Skeletal muscle tissue (tissue), 5 donors: Measurements from ENCODE around the gene ABCB7. TPM values are rescaled to one million over a fixed set of nuclear protein-coding genes. Genes with fewer than 3 reads are reported as not detected.
"Not testable (repeated sequence)": the region's sequence is repeated elsewhere in the genome, so short reads cannot be mapped to it uniquely, and the experiment has no call there.

ENCODE experiments used
- H3K27ac ChIP-seq: one replicate; pipeline ENCODE4 v1.7.0; 2013; ENCODE audit warnings: mild to moderate bottlenecking, low read depth, low read length, inconsistent platforms
- H3K27me3 ChIP-seq, 3 donors: one replicate each; pipeline ENCODE4 v1.7.0; 2013; ENCODE audit warnings: low read length in 3 of 3; ENCODE audit not compliant: control insufficient read depth in 3 of 3, insufficient read depth in 3 of 3
- H3K36me3 ChIP-seq, 3 donors: one replicate each; pipeline ENCODE4 v1.7.0; 2013; ENCODE audit warnings: low read length in 3 of 3; ENCODE audit not compliant: control insufficient read depth in 3 of 3, insufficient read depth in 3 of 3
- H3K4me1 ChIP-seq, 3 donors: one replicate each; pipeline ENCODE4 v1.7.0; 2013; ENCODE audit warnings: low read length in 3 of 3, mild to moderate bottlenecking in 3 of 3; ENCODE audit not compliant: control insufficient read depth in 3 of 3, insufficient read depth in 3 of 3
- H3K4me3 ChIP-seq, 3 donors: one replicate each; pipeline ENCODE4 v1.7.0; 2013; ENCODE audit warnings: low read length in 3 of 3
- H3K9ac ChIP-seq, 3 donors: one replicate each; pipeline ENCODE4 v1.7.0; 2013; ENCODE audit warnings: low read length in 3 of 3, mild to moderate bottlenecking in 3 of 3, moderate library complexity in 2 of 3, low read depth in 1 of 3
- H3K9me3 ChIP-seq, 3 donors: one replicate each; pipeline ENCODE4 v1.7.0; 2013; ENCODE audit warnings: low read length in 3 of 3; ENCODE audit not compliant: control insufficient read depth in 3 of 3
- small RNA-seq: library from RNA; depleted of rRNA; stranded (forward); fragments of <200 nt; gene quantifications from one replicate; pipeline ENCODE3, GENCODE V24; 2014
- total RNA-seq: library from RNA; depleted of rRNA; stranded (reverse); fragments of >200 nt; gene quantifications from one replicate; pipeline ENCODE4 v1.2.3, GENCODE V29; 2014
- donor health status: Osteomylitis.

ABCB7 gene
- total RNA-seq, 1 donor from 2014 or later, result 25.6 TPM

DNA sequence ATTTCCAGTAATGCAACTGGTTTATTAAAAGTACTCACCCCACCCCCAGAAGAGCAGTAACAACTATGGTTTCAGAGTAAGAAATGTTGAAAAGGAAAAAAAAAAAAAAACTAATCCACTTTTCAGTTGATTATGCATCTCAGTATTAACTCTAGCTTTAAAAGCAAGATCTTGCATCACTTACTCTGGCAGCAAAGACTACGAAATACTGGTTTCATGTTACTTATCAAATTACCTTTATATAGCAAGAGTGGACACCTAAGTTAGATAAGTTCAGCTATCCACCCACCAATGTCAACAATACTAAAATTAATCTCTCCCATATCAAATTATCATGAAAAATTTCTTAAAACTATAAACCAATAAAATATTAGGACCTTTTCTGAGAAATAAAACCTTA is 105.0 kb downstream of the ABCB7 start:
- no peak overlapping the region for H3K27ac ChIP-seq
- H3K27me3 ChIP-seq, result no peaks in the 10 kb centered on the region
- no peak overlapping the region for H3K4me3 ChIP-seq
- no peaks in the 10 kb centered on the region for H3K36me3 ChIP-seq
- H3K9me3 ChIP-seq, result no peaks in the 10 kb centered on the region
- H3K9ac ChIP-seq, result no peak overlapping the region
- H3K4me1 ChIP-seq, result no peaks in the 10 kb centered on the region

DNA sequence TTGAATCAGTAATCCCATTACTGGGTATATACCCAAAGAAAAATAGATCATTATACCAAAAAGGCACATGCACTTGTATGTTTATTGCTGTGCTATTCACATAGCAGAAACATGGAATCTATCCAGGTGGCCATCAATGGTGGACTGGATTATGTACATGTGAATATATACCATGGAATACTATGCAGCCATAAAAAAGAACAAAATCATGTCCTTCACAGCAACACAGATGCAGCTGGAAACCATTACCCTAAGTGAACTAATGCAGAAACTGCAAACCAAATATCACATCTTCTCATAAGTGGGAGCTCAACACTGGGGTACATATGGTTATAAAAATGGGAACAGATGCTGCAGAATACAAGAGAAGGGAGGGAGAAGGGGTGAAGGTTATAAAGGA is 110.7 kb downstream of the ABCB7 start:
- Histone ChIP-seq H3K4me1 (no peaks in the 10 kb centered on the region), H3K36me3 (no peaks in the 10 kb centered on the region), H3K9ac (no peak overlapping the region)

DNA sequence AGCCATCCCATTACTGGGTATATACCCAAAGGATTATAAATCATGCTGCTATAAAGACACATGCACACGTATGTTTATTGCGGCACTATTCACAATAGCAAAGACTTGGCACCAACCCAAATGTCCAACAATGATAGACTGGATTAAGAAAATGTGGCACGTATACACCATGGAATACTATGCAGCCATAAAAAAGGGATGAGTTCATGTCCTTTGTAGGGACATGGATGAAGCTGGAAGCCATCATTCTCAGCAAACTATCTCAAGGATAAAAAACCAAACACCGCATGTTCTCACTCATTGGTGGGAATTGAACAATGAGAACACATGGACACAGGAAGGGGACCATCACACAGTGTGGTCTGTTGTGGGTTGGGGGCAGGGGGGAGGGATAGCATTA is 111.9 kb downstream of the ABCB7 start:
- not testable (repeated sequence) for H3K9me3 ChIP-seq, H3K9ac ChIP-seq, H3K4me3 ChIP-seq, H3K27ac ChIP-seq, H3K4me1 ChIP-seq, H3K36me3 ChIP-seq, H3K27me3 ChIP-seq

More for the DNA sequence above, 110.7 kb downstream of the ABCB7 start:
- Histone ChIP-seq H3K4me3 (no peak overlapping the region), H3K27ac (no peak overlapping the region), H3K9me3 (no peaks in the 10 kb centered on the region), H3K27me3 (no peaks in the 10 kb centered on the region)

DNA sequence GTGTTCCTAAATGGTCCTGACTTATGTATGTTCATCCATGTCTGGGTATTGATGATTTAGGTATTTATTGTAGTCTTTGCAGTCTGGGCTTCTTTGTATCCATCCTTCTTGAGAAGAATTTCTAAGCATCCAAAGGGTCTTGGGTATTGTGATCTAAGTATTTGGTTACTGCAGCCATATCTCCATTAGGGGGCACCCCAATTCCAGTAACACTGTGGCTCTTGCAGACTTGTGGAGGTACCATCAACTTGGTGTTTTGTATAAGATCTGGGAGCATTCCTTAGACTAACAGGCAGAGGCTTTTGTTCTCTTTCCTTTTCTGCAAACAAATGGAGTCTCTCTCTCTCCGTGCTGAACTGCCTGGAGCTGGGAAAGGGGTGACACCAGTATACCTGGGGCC is 117.2 kb downstream of the ABCB7 start:
- peaks cover 0 to 2% (median 0%) of the 10 kb centered on the region in 3 donors for H3K9me3 ChIP-seq
- no peak overlapping the region for H3K27ac ChIP-seq
- no peak overlapping the region for H3K4me3 ChIP-seq
- no peaks in the 10 kb centered on the region for H3K4me1 ChIP-seq
- H3K27me3 ChIP-seq, result no peaks in the 10 kb centered on the region
- H3K36me3 ChIP-seq, result no peaks in the 10 kb centered on the region
- H3K9ac ChIP-seq, result no peak overlapping the region

Small RNA genes within 50 kb of the gene (small RNA-seq; reads per million reads assigned to genes)
- gene BUD31P2, result not detected
- not detected for gene RNU6-562P

Other genes starting within 250 kb of the ABCB7 start
- 1.0 TPM for gene NEXMIF, start 230.8 kb downstream of the ABCB7 start, total RNA-seq
- gene UPRT, start 117.8 kb upstream of the ABCB7 start, total RNA-seq, result 18.3 TPM